Measurements from ENCODE around the gene CA6.

GRCh38 chr1:8956461-8957349 lies 11.0 kb downstream of the CA6 start:
- TF ChIP-seq EZH2 (IDR thresholded peaks at IDR 0.05; ENCODE audit: borderline replicate concordance) (no peak), EZH2phosphoT487 (IDR thresholded peaks at IDR 0.05; ENCODE audit: low read depth, severe bottlenecking, unreplicated experiment) (no peak), CTCF (IDR thresholded peaks at IDR 0.05; ENCODE audit: poor library complexity) (no peak)
